Neuronal stem cell (in vitro differentiated cells): ENCODE results near the gene SCAMP5.

Source experiments
- DNase-seq: peaks from one replicate; pipeline ENCODE4 v3.0.0-alpha.2; 2013; ENCODE audit warnings: low spot score
- H2AFZ ChIP-seq: one replicate; pipeline ENCODE4 v1.6.1; 2013; ENCODE audit warnings: mild to moderate bottlenecking, low read length, inconsistent platforms
- H2AK5ac ChIP-seq: 2 replicates; pipeline ENCODE4 v1.6.1; 2013; ENCODE audit warnings: low read depth, mild to moderate bottlenecking, inconsistent platforms, low read length, moderate library complexity, mixed read lengths
- H2BK120ac ChIP-seq: 2 replicates; pipeline ENCODE4 v1.6.1; 2013; ENCODE audit warnings: low read depth, mild to moderate bottlenecking, inconsistent platforms, low read length, moderate library complexity, mixed read lengths
- H2BK12ac ChIP-seq: one replicate; pipeline ENCODE4 v1.6.1; 2013; ENCODE audit warnings: low read length, inconsistent platforms
- H2BK15ac ChIP-seq: 2 replicates; pipeline ENCODE4 v1.6.1; 2013; ENCODE audit warnings: mild to moderate bottlenecking, low read length, inconsistent platforms, mixed read lengths
- H2BK5ac ChIP-seq: one replicate; pipeline ENCODE4 v1.6.1; 2013; ENCODE audit warnings: inconsistent platforms, mild to moderate bottlenecking, low read length, moderate library complexity
- H3K14ac ChIP-seq: one replicate; pipeline ENCODE4 v1.6.1; 2013; ENCODE audit warnings: low read length, inconsistent platforms
- H3K18ac ChIP-seq: 2 replicates; pipeline ENCODE4 v1.6.1; 2013; ENCODE audit warnings: low read length, inconsistent platforms
- H3K23ac ChIP-seq: 2 replicates; pipeline ENCODE4 v1.6.1; 2013; ENCODE audit warnings: low read depth, mild to moderate bottlenecking, mixed read lengths, low read length, inconsistent platforms; ENCODE audit not compliant: poor library complexity
- H3K27ac ChIP-seq: replicated peaks from 3 replicates; pipeline ENCODE4 v1.5.1; 2013; ENCODE audit warnings: low read length, inconsistent platforms
- H3K27me3 ChIP-seq, 3 experiments: 2 replicates each; pipeline ENCODE4 v1.6.1; 2013; ENCODE audit warnings: low read length in 3 of 3, mild to moderate bottlenecking in 2 of 3, inconsistent platforms in 1 of 3, low read depth in 1 of 3, mixed read lengths in 1 of 3, moderate library complexity in 1 of 3; ENCODE audit not compliant: control insufficient read depth in 3 of 3, insufficient read depth in 3 of 3
- H3K36me3 ChIP-seq, 2 donors: replicated peaks in 1 of 2; 2 replicates each; pipeline ENCODE4 v1.6.1; 2013; ENCODE audit warnings: low read length in 2 of 2; ENCODE audit not compliant: control insufficient read depth in 2 of 2, insufficient read depth in 2 of 2
- H3K4ac ChIP-seq: 2 replicates; pipeline ENCODE4 v1.6.1; 2013; ENCODE audit warnings: inconsistent platforms, mild to moderate bottlenecking, low read length, moderate library complexity
- H3K4me1 ChIP-seq, 2 donors: 1 replicate in 1 of 2; 2 replicates in 1 of 2; pipeline ENCODE4 v1.6.1; 2013; ENCODE audit warnings: low read length in 2 of 2, low read depth in 1 of 2; ENCODE audit not compliant: control insufficient read depth in 2 of 2, insufficient read depth in 1 of 2
- H3K4me2 ChIP-seq: one replicate; pipeline ENCODE4 v1.6.1; 2013; ENCODE audit warnings: mild to moderate bottlenecking, low read length, inconsistent platforms; ENCODE audit not compliant: insufficient read depth, poor library complexity, severe bottlenecking
- H3K4me3 ChIP-seq, 2 donors: 2 replicates each; pipeline ENCODE4 v1.5.1; 2013; ENCODE audit warnings: low read length in 2 of 2, mild to moderate bottlenecking in 2 of 2, inconsistent platforms in 1 of 2, moderate library complexity in 1 of 2
- H3K79me1 ChIP-seq: one replicate; pipeline ENCODE4 v1.6.1; 2013; ENCODE audit warnings: low read depth, mild to moderate bottlenecking, inconsistent platforms, low read length, moderate library complexity
- H3K9ac ChIP-seq: one replicate; pipeline ENCODE4 v1.6.1; 2013; ENCODE audit warnings: mild to moderate bottlenecking, low read depth, low read length, inconsistent platforms; ENCODE audit not compliant: poor library complexity
- H3K9me3 ChIP-seq, 2 donors: replicated peaks in 1 of 2; 2 replicates each; pipeline versions ENCODE3 to v1.6.1; 2013; ENCODE audit warnings: low read length in 2 of 2, mild to moderate bottlenecking in 2 of 2, inconsistent platforms in 1 of 2, low read depth in 1 of 2, mixed read lengths in 1 of 2, moderate library complexity in 1 of 2; ENCODE audit not compliant: control insufficient read depth in 2 of 2, insufficient read depth in 1 of 2
- H4K8ac ChIP-seq: one replicate; pipeline ENCODE4 v1.6.1; 2013; ENCODE audit warnings: low read depth, mild to moderate bottlenecking, inconsistent platforms, low read length, moderate library complexity
- H4K91ac ChIP-seq: one replicate; pipeline ENCODE4 v1.6.1; 2013; ENCODE audit warnings: low read length, low read depth, mild to moderate bottlenecking, inconsistent platforms; ENCODE audit not compliant: poor library complexity
- WGBS, 2 donors: extraction: QIAGEN DNeasy Blood & Tissue Kit; methylation state at CpG; one replicate each; pipeline ENCODE4 v1.1.7; 2013; ENCODE audit warnings: missing lambda C conversion rate in 2 of 2, mixed read lengths in 1 of 2; ENCODE audit not compliant: insufficient read length in 2 of 2, insufficient replicate concordance in 1 of 2; ENCODE audit errors: extremely low coverage in 2 of 2; 5-methylcytosine and 5-hydroxymethylcytosine counted together

The SCAMP5 gene

DNA sequence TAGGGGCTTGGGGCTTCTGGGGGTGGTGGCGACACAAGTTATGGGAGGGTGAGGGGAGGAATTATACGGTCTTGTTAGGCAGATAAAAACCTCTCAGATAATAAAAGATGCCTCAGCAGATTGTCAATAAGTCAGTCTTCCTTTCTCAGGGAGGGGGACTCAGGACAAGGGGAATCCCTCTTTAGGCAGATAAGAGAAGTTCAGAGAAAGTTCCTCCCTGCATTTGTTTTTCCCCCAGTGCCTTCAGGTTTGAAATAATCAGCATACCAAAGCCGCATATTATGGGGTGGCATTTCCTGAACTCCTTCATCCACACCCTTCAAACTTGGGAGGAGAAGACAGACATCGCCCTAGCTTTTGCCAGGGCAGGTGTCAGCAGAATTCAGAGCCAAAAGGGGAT lies 36.5 kb downstream of the SCAMP5 start:
- Histone ChIP-seq H4K8ac (no peak overlapping the region), H3K27me3 (no peaks in the 10 kb centered on the region), H3K36me3 (peaks cover 4 to 67% of the 10 kb centered on the region in 2 donors), H4K91ac (no peak overlapping the region), H3K4ac (no peak overlapping the region), H3K9me3 (no peaks in the 10 kb centered on the region), H2AK5ac (no peak overlapping the region), H3K14ac (no peak overlapping the region), H3K18ac (no peak overlapping the region), H2AFZ (no peak overlapping the region), H3K27ac (no peak overlapping the region), H2BK120ac (no peak overlapping the region), H3K4me1 (peaks cover 0 to 3% of the 10 kb centered on the region in 2 donors), H3K4me2 (no peak overlapping the region), H2BK15ac (no peak overlapping the region), H3K79me1 (peaks cover 6% of the 10 kb centered on the region), H2BK5ac (no peak overlapping the region), H2BK12ac (no peak overlapping the region), H3K4me3 (no peak overlapping the region), H3K23ac (no peak overlapping the region), H3K9ac (no peak overlapping the region)
- DNase-seq, result no peak
- no CpG with 5 or more reads among the region's 4 CpGs for WGBS, 2 donors

GRCh38 chr15:75032395-75032794 lies 37.0 kb downstream of the SCAMP5 start:
- WGBS, 2 donors, result no CpG with 5 or more reads among the region's 2 CpGs
- H3K14ac ChIP-seq, result no peak overlapping the region
- H3K27me3 ChIP-seq, result no peaks in the 10 kb centered on the region
- no peak overlapping the region for H2AFZ ChIP-seq
- no peak overlapping the region for H3K27ac ChIP-seq
- H4K8ac ChIP-seq, result no peak overlapping the region
- peaks cover 4 to 68% of the 10 kb centered on the region in 2 donors for H3K36me3 ChIP-seq
- H3K18ac ChIP-seq, result no peak overlapping the region
- H3K4me2 ChIP-seq, result no peak overlapping the region
- no peak overlapping the region for H3K4ac ChIP-seq
- no peaks in the 10 kb centered on the region for H3K9me3 ChIP-seq
- DNase-seq, result no peak
- peaks cover 6% of the 10 kb centered on the region for H3K79me1 ChIP-seq
- no peak overlapping the region for H3K4me3 ChIP-seq
- H2AK5ac ChIP-seq, result no peak overlapping the region
- no peak overlapping the region for H3K9ac ChIP-seq
- no peak overlapping the region for H2BK15ac ChIP-seq
- peaks cover 0 to 3% of the 10 kb centered on the region in 2 donors for H3K4me1 ChIP-seq
- no peak overlapping the region for H4K91ac ChIP-seq
- no peak overlapping the region for H2BK5ac ChIP-seq
- H2BK12ac ChIP-seq, result no peak overlapping the region
- no peak overlapping the region for H2BK120ac ChIP-seq
- no peak overlapping the region for H3K23ac ChIP-seq

GRCh38 chr15:75033809-75034208 lies 38.4 kb downstream of the SCAMP5 start:
- Histone ChIP-seq H3K79me1 (peaks cover 6% of the 10 kb centered on the region), H3K36me3 (peaks cover 1 to 61% of the 10 kb centered on the region in 2 donors), H3K4me3 (no peak overlapping the region), H4K8ac (no peak overlapping the region), H2BK120ac (no peak overlapping the region), H4K91ac (no peak overlapping the region), H3K9ac (no peak overlapping the region), H3K4ac (no peak overlapping the region), H3K23ac (no peak overlapping the region), H2AK5ac (no peak overlapping the region), H3K4me1 (peaks cover 0 to 3% of the 10 kb centered on the region in 2 donors), H2AFZ (no peak overlapping the region), H3K4me2 (no peak overlapping the region), H3K27ac (no peak overlapping the region), H2BK5ac (no peak overlapping the region), H3K27me3 (no peaks in the 10 kb centered on the region), H2BK15ac (no peak overlapping the region), H3K14ac (no peak overlapping the region), H2BK12ac (no peak overlapping the region), H3K9me3 (no peaks in the 10 kb centered on the region), H3K18ac (no peak overlapping the region)
- no CpG with 5 or more reads among the region's 6 CpGs for WGBS, 2 donors
- DNase-seq, result no peak

GRCh38 chr15:75034615-75035014 lies 39.3 kb downstream of the SCAMP5 start:
- Histone ChIP-seq H3K36me3 (peaks cover 1 to 61% of the 10 kb centered on the region in 2 donors), H4K8ac (no peak overlapping the region), H3K4me2 (no peak overlapping the region), H2BK12ac (no peak overlapping the region), H3K4me3 (no peak overlapping the region), H3K27me3 (no peaks in the 10 kb centered on the region), H2AFZ (no peak overlapping the region), H3K4me1 (peaks cover 0 to under 1% of the 10 kb centered on the region in 2 donors), H2BK120ac (no peak overlapping the region), H2AK5ac (no peak overlapping the region), H2BK15ac (no peak overlapping the region), H3K4ac (no peak overlapping the region), H3K9ac (no peak overlapping the region), H3K14ac (no peak overlapping the region), H4K91ac (no peak overlapping the region), H3K27ac (no peak overlapping the region), H3K18ac (no peak overlapping the region), H3K23ac (no peak overlapping the region), H2BK5ac (no peak overlapping the region), H3K79me1 (peaks cover 3% of the 10 kb centered on the region), H3K9me3 (no peaks in the 10 kb centered on the region)
- WGBS, 2 donors, result no CpG with 5 or more reads among the region's 8 CpGs
- DNase-seq, result no peak
